ENCODE results near the gene PNLIPRP2. TPM values are rescaled to one million over a fixed set of nuclear protein-coding genes. Genes with fewer than 3 reads are reported as not detected.

The PNLIPRP2 gene
- total RNA-seq, 1 donor from 2014 or later, result not detected

- no peaks in the 10 kb centered on the region for H3K36me3 ChIP-seq (ENCODE audit: control insufficient read depth, insufficient read depth, low read length)
- H3K27me3 ChIP-seq (ENCODE audit: control insufficient read depth, insufficient read depth, low read length), result peaks cover 7% of the 10 kb centered on the region
- DNase-seq (ENCODE audit: low read depth), result no peak
- H3K4me3 ChIP-seq (ENCODE audit: low read depth, low read length), result no peak overlapping the region
- TF ChIP-seq CTCF (IDR thresholded peaks at IDR 0.05; ENCODE audit: insufficient read depth, low read length, poor library complexity, severe bottlenecking), result no peak
Observed at GRCh38 chr10:116633216-116633600, 12.5 kb downstream of the PNLIPRP2 start.

DNA sequence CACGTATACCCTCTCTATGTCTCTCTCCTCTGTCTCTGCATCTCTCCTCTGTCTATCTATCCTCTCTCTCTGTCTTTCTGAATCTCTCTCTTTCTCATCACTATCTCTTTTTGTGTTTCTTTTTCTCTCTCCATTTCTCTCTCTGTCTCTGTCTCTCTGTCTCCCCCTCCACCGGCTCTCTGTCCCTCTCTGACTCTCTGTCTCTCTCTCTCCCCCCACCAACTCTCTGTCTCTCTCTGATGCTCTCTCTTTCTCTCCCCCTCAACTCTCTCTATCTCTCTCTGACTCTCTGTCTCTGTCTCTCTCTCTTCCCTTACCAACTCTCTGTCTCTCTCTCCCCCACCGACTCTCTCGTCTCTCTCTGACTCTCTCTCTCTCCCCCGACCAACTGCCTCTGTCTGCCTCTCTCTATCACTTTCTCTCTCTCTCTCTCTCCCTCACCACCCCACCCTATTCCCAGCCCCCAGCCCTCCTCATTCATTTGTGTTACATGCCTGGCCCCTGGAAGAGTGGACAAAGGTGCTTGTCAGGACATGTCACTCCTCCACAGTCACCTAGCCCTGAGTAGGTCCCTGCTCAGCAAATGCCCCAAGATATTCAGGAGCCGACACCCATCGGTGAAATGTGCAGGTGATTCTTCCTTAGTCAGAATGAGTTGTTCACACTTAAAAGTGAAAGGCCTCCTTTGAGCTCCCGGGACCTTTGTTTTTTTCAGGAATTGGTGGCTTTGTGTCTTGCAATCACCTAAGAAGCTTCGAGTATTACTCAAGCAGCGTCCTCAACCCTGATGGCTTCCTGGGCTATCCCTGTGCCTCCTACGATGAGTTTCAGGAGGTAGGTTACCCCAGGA, 13.6 kb downstream of the PNLIPRP2 start:
- DNase-seq (ENCODE audit: low read depth), result no peak
- Histone ChIP-seq H3K27me3 (ENCODE audit: control insufficient read depth, insufficient read depth, low read length) (peaks cover 5% of the 10 kb centered on the region), H3K36me3 (ENCODE audit: control insufficient read depth, insufficient read depth, low read length) (no peaks in the 10 kb centered on the region), H3K4me3 (ENCODE audit: low read depth, low read length) (no peak overlapping the region)
- no peak for TF ChIP-seq CTCF (IDR thresholded peaks at IDR 0.05; ENCODE audit: insufficient read depth, low read length, poor library complexity, severe bottlenecking)

- H3K4me3 ChIP-seq (ENCODE audit: low read depth, low read length), result no peak overlapping the region
- no peak for TF ChIP-seq CTCF (IDR thresholded peaks at IDR 0.05; ENCODE audit: insufficient read depth, low read length, poor library complexity, severe bottlenecking)
- DNase-seq (ENCODE audit: low read depth), result no peak
- H3K36me3 ChIP-seq (ENCODE audit: control insufficient read depth, insufficient read depth, low read length), result no peaks in the 10 kb centered on the region
- H3K27me3 ChIP-seq (ENCODE audit: control insufficient read depth, insufficient read depth, low read length), result no peaks in the 10 kb centered on the region
Observed at GRCh38 chr10:116636385-116636784, 15.6 kb downstream of the PNLIPRP2 start.

DNA sequence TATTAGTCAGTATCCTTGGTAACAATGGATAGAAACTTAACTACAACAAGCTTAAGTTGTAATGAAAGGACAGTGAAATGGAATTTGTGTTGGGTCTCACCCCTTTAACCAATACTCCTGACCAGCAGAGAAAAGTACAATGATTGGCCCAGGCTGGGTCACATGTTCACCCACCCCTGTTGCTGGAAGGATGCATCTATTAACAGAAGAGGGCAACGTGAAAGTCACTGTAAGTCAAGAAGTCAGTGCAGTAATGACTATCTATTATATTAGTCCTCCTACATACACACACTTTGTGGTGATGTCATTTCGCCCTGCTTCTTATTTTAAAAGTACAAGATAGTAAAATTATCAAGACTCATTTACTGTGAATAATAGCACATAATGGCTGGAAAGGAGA, 16.2 kb downstream of the PNLIPRP2 start:
- no peaks in the 10 kb centered on the region for H3K36me3 ChIP-seq (ENCODE audit: control insufficient read depth, insufficient read depth, low read length)
- H3K27me3 ChIP-seq (ENCODE audit: control insufficient read depth, insufficient read depth, low read length), result no peaks in the 10 kb centered on the region
- no peak for DNase-seq (ENCODE audit: low read depth)
- H3K4me3 ChIP-seq (ENCODE audit: low read depth, low read length), result no peak overlapping the region
- TF ChIP-seq CTCF (IDR thresholded peaks at IDR 0.05; ENCODE audit: insufficient read depth, low read length, poor library complexity, severe bottlenecking), result no peak

DNA sequence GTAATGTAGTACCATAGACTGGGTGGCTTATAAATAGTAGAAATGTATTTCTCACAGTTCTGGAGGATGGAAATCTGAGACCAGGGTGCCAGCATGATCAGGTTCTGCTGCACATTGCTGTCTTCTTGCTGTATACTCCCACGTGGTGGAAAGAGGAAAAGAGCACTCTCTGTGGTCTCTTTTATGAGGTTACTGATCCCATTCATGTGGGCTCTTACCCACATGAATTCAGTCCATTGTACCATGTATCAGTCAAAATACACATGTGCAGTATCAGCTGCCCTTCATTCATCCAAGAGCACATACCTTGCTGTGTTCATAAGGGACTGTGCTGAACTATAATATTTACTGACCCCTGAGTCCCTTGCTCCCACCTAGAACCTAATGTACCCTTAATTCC, 17.1 kb downstream of the PNLIPRP2 start:
- Histone ChIP-seq H3K27me3 (ENCODE audit: control insufficient read depth, insufficient read depth, low read length) (no peaks in the 10 kb centered on the region), H3K4me3 (ENCODE audit: low read depth, low read length) (no peak overlapping the region), H3K36me3 (ENCODE audit: control insufficient read depth, insufficient read depth, low read length) (no peaks in the 10 kb centered on the region)
- no peak for DNase-seq (ENCODE audit: low read depth)
- TF ChIP-seq CTCF (IDR thresholded peaks at IDR 0.05; ENCODE audit: insufficient read depth, low read length, poor library complexity, severe bottlenecking), result no peak

GRCh38 chr10:116646502-116646901, 25.7 kb downstream of the PNLIPRP2 start:
- peaks cover 2% of the 10 kb centered on the region for H3K27me3 ChIP-seq (ENCODE audit: control insufficient read depth, insufficient read depth, low read length)
- no peak overlapping the region for H3K4me3 ChIP-seq (ENCODE audit: low read depth, low read length)
- H3K36me3 ChIP-seq (ENCODE audit: control insufficient read depth, insufficient read depth, low read length), result no peaks in the 10 kb centered on the region
- no peak for TF ChIP-seq CTCF (IDR thresholded peaks at IDR 0.05; ENCODE audit: insufficient read depth, low read length, poor library complexity, severe bottlenecking)
- no peak for DNase-seq (ENCODE audit: low read depth)

Measured in kidney epithelial cell (primary cell).